Uterus (tissue), 4 donors: Measurements from ENCODE around the gene L3MBTL3. TPM values are rescaled to one million over a fixed set of nuclear protein-coding genes. Genes with fewer than 3 reads are reported as not detected.

Experiments
- DNase-seq, 2 donors: peaks; one replicate each; pipeline ENCODE4 v3.0.0-alpha.2; 2019 to 2020
- H3K27ac ChIP-seq, 2 donors: fragments of 200-600 bp; sonication (generic); 1 replicate in 1 of 2; 2 replicates in 1 of 2; pipeline ENCODE4 v1.5.1; 2016 to 2018
- H3K27me3 ChIP-seq, 2 donors: fragments of 200-600 bp; sonication (generic); one replicate each; pipeline ENCODE4 v1.5.1; 2018 to 2019; ENCODE audit warnings: control low read depth in 1 of 2
- H3K36me3 ChIP-seq, 2 donors: fragments of 200-600 bp; sonication (generic); one replicate each; pipeline ENCODE4 v1.5.1; 2019; ENCODE audit warnings: control low read depth in 1 of 2
- H3K4me1 ChIP-seq, 2 donors: fragments of 200-600 bp; sonication (generic); one replicate each; pipeline ENCODE4 v1.5.1; 2018 to 2019; ENCODE audit warnings: control low read depth in 1 of 2
- H3K4me3 ChIP-seq, 2 donors: fragments of 200-600 bp; sonication (generic); 1 replicate in 1 of 2; 2 replicates in 1 of 2; pipeline ENCODE4 v1.5.1; 2018 to 2019; ENCODE audit warnings: mild to moderate bottlenecking in 1 of 2
- H3K9me3 ChIP-seq, 2 donors: fragments of 200-600 bp; sonication (generic); one replicate each; pipeline ENCODE4 v1.5.1; 2019; ENCODE audit warnings: control low read depth in 1 of 2
- POLR2A ChIP-seq, 2 donors: fragments of 450-650 bp; IDR thresholded peaks; one replicate each; pipeline ENCODE4 v1.6.1; 2016; ENCODE audit warnings: antibody characterized with exemption in 2 of 2, mild to moderate bottlenecking in 1 of 2, moderate library complexity in 1 of 2
- intact Hi-C: fragments of 100-400 bp; cut with DNase I; formaldehyde crosslinking; loops from one replicate; pipeline ENCODE4 v1.15.1; 2023; ENCODE audit warnings: low total_unique reads
- total RNA-seq, 4 donors: library from RNA; depleted of rRNA in 3 of 4; stranded (reverse); fragments of >200 nt in 3 of 4; gene quantifications; one replicate each; pipeline versions ENCODE4 v1.1.0 to v1.2.4, GENCODE V29; 2014 to 2023
- TF ChIP-seq, protein P1 (sequence below), 4 experiments: fragments of 200-600 bp in 2 of 4; fragments of 450-650 bp in 2 of 4; sonication (generic) in 2 of 4; IDR thresholded peaks; one replicate each; pipeline ENCODE4 v1.5.1; 2016 to 2019; ENCODE audit warnings: antibody characterized with exemption in 4 of 4, mild to moderate bottlenecking in 2 of 4, moderate library complexity in 1 of 4
- donor health status: DM: yes; HTN: yes; CAD: no.

The L3MBTL3 gene
- total RNA-seq, 4 donors from 2014 or later: 3.1 to 21.3 (median 16.1) TPM

DNA sequence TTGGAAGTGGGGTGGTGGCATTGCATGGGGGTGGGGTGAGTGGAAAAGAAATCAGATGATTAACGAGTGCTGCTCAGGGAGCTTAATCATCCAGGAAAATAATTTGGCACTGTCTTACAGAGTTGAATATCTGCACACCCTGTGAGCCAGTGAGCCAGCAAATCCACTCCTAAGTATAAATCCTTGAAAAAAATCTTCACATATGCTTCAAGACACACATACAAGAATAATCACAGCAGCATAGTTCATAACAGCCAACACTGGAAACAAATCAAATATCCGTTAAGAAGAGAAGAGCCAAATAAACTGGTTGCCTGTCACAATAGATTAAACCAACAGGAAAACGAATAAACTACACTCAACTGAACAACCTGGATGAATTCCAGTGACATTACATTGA lies 141.6 kb downstream of the L3MBTL3 start:
- no peak for DNase-seq
- Histone ChIP-seq H3K4me3 (no peak overlapping the region), H3K36me3 (no peaks in the 10 kb centered on the region), H3K27ac (no peak overlapping the region), H3K27me3 (no peaks in the 10 kb centered on the region), H3K9me3 (no peaks in the 10 kb centered on the region), H3K4me1 (no peaks in the 10 kb centered on the region)
- no peak for TF ChIP-seq POLR2A (IDR thresholded peaks at IDR 0.05)
- TF ChIP-seq, protein P1, sequence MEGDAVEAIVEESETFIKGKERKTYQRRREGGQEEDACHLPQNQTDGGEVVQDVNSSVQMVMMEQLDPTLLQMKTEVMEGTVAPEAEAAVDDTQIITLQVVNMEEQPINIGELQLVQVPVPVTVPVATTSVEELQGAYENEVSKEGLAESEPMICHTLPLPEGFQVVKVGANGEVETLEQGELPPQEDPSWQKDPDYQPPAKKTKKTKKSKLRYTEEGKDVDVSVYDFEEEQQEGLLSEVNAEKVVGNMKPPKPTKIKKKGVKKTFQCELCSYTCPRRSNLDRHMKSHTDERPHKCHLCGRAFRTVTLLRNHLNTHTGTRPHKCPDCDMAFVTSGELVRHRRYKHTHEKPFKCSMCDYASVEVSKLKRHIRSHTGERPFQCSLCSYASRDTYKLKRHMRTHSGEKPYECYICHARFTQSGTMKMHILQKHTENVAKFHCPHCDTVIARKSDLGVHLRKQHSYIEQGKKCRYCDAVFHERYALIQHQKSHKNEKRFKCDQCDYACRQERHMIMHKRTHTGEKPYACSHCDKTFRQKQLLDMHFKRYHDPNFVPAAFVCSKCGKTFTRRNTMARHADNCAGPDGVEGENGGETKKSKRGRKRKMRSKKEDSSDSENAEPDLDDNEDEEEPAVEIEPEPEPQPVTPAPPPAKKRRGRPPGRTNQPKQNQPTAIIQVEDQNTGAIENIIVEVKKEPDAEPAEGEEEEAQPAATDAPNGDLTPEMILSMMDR (IDR thresholded peaks at IDR 0.05): no peak
- intact Hi-C loops: no loop called here

DNA sequence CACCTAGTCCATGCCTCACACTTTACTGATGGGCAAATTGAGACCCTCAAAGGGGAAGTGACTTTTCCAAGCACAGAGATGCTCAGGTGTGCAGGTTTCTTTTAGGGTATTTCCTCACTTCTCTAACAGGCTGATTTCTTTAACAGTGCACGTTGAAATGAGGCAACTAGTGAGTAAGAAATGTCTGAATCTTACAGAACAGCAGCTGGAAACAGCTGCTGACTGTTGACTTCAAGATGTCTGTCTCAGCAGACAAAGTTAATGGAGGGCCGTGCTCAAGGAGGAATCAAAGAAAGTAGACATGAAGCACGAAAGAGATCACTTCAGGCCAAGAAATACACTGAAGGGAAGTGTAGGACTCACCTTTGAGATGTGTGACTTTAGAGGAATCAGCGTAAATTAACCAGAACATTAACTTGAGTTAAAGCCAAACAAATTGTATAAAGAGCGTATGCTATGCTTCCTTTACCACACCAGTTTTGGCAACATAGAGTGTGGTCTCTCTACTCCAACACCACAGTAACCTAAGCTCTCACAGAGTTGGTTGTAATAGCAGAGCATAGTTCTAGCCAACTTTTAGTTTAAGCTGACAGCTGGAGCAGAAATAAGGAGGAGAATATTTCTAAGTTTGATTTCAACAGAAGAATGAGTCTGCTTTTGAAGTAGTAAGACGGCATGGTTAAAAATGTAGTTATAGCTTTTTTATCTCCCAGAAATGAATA lies 143.5 kb downstream of the L3MBTL3 start:
- no peaks in the 10 kb centered on the region for H3K4me1 ChIP-seq
- no peaks in the 10 kb centered on the region for H3K27me3 ChIP-seq
- H3K9me3 ChIP-seq: no peaks in the 10 kb centered on the region
- no peak overlapping the region for H3K4me3 ChIP-seq
- intact Hi-C loops: no loop called here
- DNase-seq: no peak
- no peak overlapping the region for H3K27ac ChIP-seq
- TF ChIP-seq, protein P1 (IDR thresholded peaks at IDR 0.05): no peak
- TF ChIP-seq POLR2A (IDR thresholded peaks at IDR 0.05): no peak
- no peaks in the 10 kb centered on the region for H3K36me3 ChIP-seq

DNA sequence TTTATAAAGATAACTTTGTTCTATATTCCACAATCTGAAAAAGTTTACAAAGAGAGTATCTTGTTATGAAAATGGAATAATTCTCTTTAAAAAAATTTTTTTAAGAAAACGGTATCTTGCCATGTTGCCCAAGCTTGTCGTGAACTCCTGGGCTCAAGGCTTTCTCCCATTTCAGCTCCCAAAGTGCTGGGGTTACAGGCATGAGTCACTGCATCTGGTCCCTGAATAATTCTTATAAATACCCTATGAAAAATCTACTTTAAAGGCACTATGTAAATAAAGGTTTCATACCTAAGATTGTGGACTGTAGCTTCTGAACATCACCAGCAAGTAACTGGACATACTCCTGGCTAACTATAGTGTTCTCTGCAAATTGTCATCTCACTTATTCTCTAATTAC lies 144.0 kb downstream of the L3MBTL3 start:
- no peaks in the 10 kb centered on the region for H3K27me3 ChIP-seq
- no peak overlapping the region for H3K4me3 ChIP-seq
- no peaks in the 10 kb centered on the region for H3K4me1 ChIP-seq
- H3K9me3 ChIP-seq: no peaks in the 10 kb centered on the region
- TF ChIP-seq POLR2A (IDR thresholded peaks at IDR 0.05): no peak
- TF ChIP-seq, protein P1 (IDR thresholded peaks at IDR 0.05): no peak
- no peak for DNase-seq
- H3K36me3 ChIP-seq: no peaks in the 10 kb centered on the region
- H3K27ac ChIP-seq: no peak overlapping the region
- intact Hi-C loops: no loop called here

DNA sequence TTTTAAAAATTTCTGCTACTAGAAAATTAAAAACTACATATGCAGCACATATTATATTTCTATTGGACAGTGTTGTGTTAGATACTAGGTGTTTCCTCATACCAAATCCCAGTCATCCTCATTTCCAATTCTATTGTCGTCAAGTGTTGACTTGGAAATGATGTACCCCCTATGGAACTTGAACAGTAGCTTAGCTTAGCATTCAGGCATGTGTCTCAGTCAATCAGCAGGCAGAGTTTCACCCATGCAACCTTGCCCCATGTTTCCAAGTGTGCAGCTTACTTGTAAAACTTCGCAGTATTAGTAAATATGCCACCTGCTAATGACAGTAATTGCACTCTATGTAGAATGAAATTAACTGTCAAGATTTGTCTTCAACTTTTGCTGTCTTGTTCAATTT lies 144.9 kb downstream of the L3MBTL3 start:
- intact Hi-C loops: no loop called here
- DNase-seq: no peak
- no peaks in the 10 kb centered on the region for H3K36me3 ChIP-seq
- no peak overlapping the region for H3K27ac ChIP-seq
- no peaks in the 10 kb centered on the region for H3K27me3 ChIP-seq
- TF ChIP-seq, protein P1 (IDR thresholded peaks at IDR 0.05): no peak
- no peak for TF ChIP-seq POLR2A (IDR thresholded peaks at IDR 0.05)
- H3K4me3 ChIP-seq: no peak overlapping the region
- no peaks in the 10 kb centered on the region for H3K4me1 ChIP-seq
- no peaks in the 10 kb centered on the region for H3K9me3 ChIP-seq

DNA sequence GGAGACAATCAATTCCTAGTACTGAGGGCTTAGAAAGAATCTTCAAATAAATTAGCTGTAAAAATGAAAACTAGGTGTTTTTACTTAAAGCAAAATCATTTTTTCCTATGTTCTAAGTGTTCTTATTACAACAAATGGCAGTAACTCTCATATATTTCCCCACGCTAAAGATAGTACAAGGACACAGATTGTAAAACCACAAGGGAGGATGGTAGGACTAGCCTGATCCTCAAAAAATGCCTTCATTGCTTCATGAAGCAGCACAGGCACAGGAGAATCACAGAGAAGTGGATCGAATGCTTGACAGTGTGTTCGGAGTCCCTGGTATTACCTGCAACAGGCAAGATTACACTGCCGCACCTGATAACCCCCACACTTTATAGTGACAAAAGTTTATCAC lies 145.9 kb downstream of the L3MBTL3 start:
- intact Hi-C loops: no loop called here
- DNase-seq: no peak
- Histone ChIP-seq H3K36me3 (no peaks in the 10 kb centered on the region), H3K27me3 (no peaks in the 10 kb centered on the region), H3K9me3 (no peaks in the 10 kb centered on the region), H3K4me3 (no peak overlapping the region), H3K27ac (no peak overlapping the region), H3K4me1 (no peaks in the 10 kb centered on the region)
- TF ChIP-seq POLR2A (IDR thresholded peaks at IDR 0.05): no peak
- TF ChIP-seq, protein P1 (IDR thresholded peaks at IDR 0.05): no peak
